HCT116 (cell line): Measurements from ENCODE around the gene C14orf93. TPM values are rescaled to one million over a fixed set of nuclear protein-coding genes. Genes with fewer than 3 reads are reported as not detected.

Experiments used
- ATAC-seq: fragments of 200-7000 bp; cut with Tn5 transposase; 2 replicates; pipeline ENCODE4 v1.9.1; 2020; ENCODE audit warnings: mild to moderate bottlenecking, moderate library complexity
- BruUV-seq: library from RNA; stranded (reverse); fragments of 400-500 nt; replicated peaks from 2 replicates; lab custom pipeline; 2021; lab: Mats Ljungman, UMichigan
- CTCF ChIA-PET: fragments of 300-600 bp; sonication (Branson Sonifier 250); formaldehyde crosslinking; loops from one replicate; lab custom pipeline; 2021; ENCODE audit warnings: antibody characterized with exemption; lab: Charles Lee
- POLR2A ChIA-PET: fragments of 300-600, 350-600 bp; sonication (Branson Sonifier 250); formaldehyde crosslinking; loops from one replicate; lab custom pipeline; 2021; ENCODE audit warnings: antibody characterized with exemption; lab: Charles Lee
- RAD21 ChIA-PET, 2 experiments: fragments of 300-600 bp; sonication (Branson Sonifier 250); formaldehyde crosslinking; loops; one replicate each; lab custom pipeline; 2023; ENCODE audit warnings: low total read pairs in 2 of 2; ENCODE audit not compliant: uncharacterized antibody in 2 of 2, unreplicated experiment in 2 of 2, low non-redundant PET in 1 of 2; lab: Charles Lee
- DNase-seq: peaks from one replicate; pipeline ENCODE4 v3.0.0-alpha.2; 2010; ENCODE audit warnings: low read depth, low spot score
- H2AFZ ChIP-seq: fragments of 200-600 bp; shearing (Covaris generic), sonication (generic); 2 replicates; pipeline ENCODE4 v1.6.1; 2017; ENCODE audit warnings: low read depth, mixed run types, mixed read lengths, antibody characterized with exemption, low read length; ENCODE audit not compliant: poor library complexity, severe bottlenecking
- H3K27ac ChIP-seq: 2 replicates; pipeline ENCODE4 v1.5.1; 2012; ENCODE audit warnings: low read depth, low read length
- H3K27me3 ChIP-seq: fragments of 200-600 bp; sonication (generic); 2 replicates; pipeline ENCODE4 v1.6.1; 2016; ENCODE audit warnings: mixed run types, low read length, mixed read lengths; ENCODE audit not compliant: insufficient read depth
- H3K36me3 ChIP-seq, 2 experiments: fragments of 200-500 bp in 1 of 2; fragments of 200-600 bp in 1 of 2; sonication (Bioruptor generic) in 1 of 2; sonication (generic) in 1 of 2; 2 replicates each; pipeline versions ENCODE4 v1.5.1 to v1.6.1; 2014 to 2016; ENCODE audit warnings: low read length in 2 of 2, inconsistent platforms in 1 of 2, mixed read lengths in 1 of 2, mixed run types in 1 of 2; ENCODE audit not compliant: insufficient read depth in 2 of 2, control insufficient read depth in 1 of 2
- H3K4me1 ChIP-seq, 2 experiments: fragments of 200-600 bp in 1 of 2; sonication (generic) in 1 of 2; 2 replicates each; pipeline versions ENCODE4 v1.5.1 to v1.6.1; 2012 to 2017; ENCODE audit warnings: low read length in 2 of 2, inconsistent platforms in 1 of 2, mild to moderate bottlenecking in 1 of 2, mixed read lengths in 1 of 2, mixed run types in 1 of 2, moderate library complexity in 1 of 2; ENCODE audit not compliant: insufficient read depth in 2 of 2, control insufficient read depth in 1 of 2
- H3K4me2 ChIP-seq: fragments of 200-600 bp; sonication (generic); 2 replicates; pipeline ENCODE4 v1.6.1; 2017; ENCODE audit warnings: mixed run types, low read length, mixed read lengths
- H3K4me3 ChIP-seq, 2 experiments: fragments of 200-600 bp in 1 of 2; sonication (generic) in 1 of 2; replicated peaks in 1 of 2; 2 replicates each; pipeline ENCODE4 v1.5.1; 2011 to 2016; ENCODE audit warnings: low read length in 2 of 2, control low read depth in 1 of 2, low read depth in 1 of 2, mild to moderate bottlenecking in 1 of 2, mixed read lengths in 1 of 2, mixed run types in 1 of 2
- H3K79me2 ChIP-seq: fragments of 200-600 bp; sonication (generic); 2 replicates; pipeline ENCODE4 v1.6.1; 2017; ENCODE audit warnings: mild to moderate bottlenecking, mixed run types, low read length, moderate library complexity, mixed read lengths; ENCODE audit not compliant: insufficient read depth
- H3K9ac ChIP-seq: fragments of 200-600 bp; sonication (generic); 2 replicates; pipeline ENCODE4 v1.6.1; 2016; ENCODE audit warnings: low read length, mixed read lengths
- H3K9me2 ChIP-seq: fragments of 200-600 bp; sonication (generic), shearing (Covaris generic); 2 replicates; pipeline ENCODE4 v1.6.1; 2017; ENCODE audit warnings: mixed run types, mild to moderate bottlenecking, moderate library complexity; ENCODE audit not compliant: insufficient read depth
- H3K9me3 ChIP-seq, 2 experiments: fragments of 200-500 bp in 1 of 2; fragments of 200-600 bp in 1 of 2; sonication (Bioruptor generic) in 1 of 2; sonication (generic) in 1 of 2; 2 replicates each; pipeline ENCODE4 v1.6.1; 2014 to 2017; ENCODE audit warnings: low read length in 2 of 2, mixed read lengths in 2 of 2, inconsistent platforms in 1 of 2, low read depth in 1 of 2, mild to moderate bottlenecking in 1 of 2, mixed run types in 1 of 2, moderate library complexity in 1 of 2; ENCODE audit not compliant: control insufficient read depth in 1 of 2, insufficient read depth in 1 of 2
- H4K20me1 ChIP-seq: fragments of 200-600 bp; sonication (generic), shearing (Covaris generic); 2 replicates; pipeline ENCODE4 v1.6.1; 2017; ENCODE audit warnings: mixed run types, mild to moderate bottlenecking, moderate library complexity; ENCODE audit not compliant: insufficient read depth
- CEBPB ChIP-seq: IDR thresholded peaks from 2 replicates; pipeline ENCODE4 v1.6.1; 2012; ENCODE audit warnings: low read depth
- ELF1 ChIP-seq: IDR thresholded peaks from 2 replicates; pipeline ENCODE4 v1.6.1; 2012; ENCODE audit warnings: low read depth, borderline replicate concordance
- RAD21 ChIP-seq: IDR thresholded peaks from 2 replicates; pipeline ENCODE4 v1.6.1; 2012; ENCODE audit warnings: low read depth, mild to moderate bottlenecking
- SP1 ChIP-seq: IDR thresholded peaks from 2 replicates; pipeline ENCODE4 v1.6.1; 2012; ENCODE audit warnings: low read depth
- SRF ChIP-seq: IDR thresholded peaks from 2 replicates; pipeline ENCODE4 v1.6.1; 2012; ENCODE audit warnings: low read depth
- TCF7L2 ChIP-seq: IDR thresholded peaks from 2 replicates; pipeline ENCODE4 v1.7.0; 2011; ENCODE audit warnings: borderline replicate concordance, inconsistent platforms; ENCODE audit not compliant: insufficient read depth, insufficient read length; ENCODE audit errors: extremely low read depth
- YY1 ChIP-seq: IDR thresholded peaks from 2 replicates; pipeline ENCODE4 v1.6.1; 2011; ENCODE audit warnings: low read length, low read depth, moderate library complexity, mild to moderate bottlenecking; ENCODE audit not compliant: insufficient replicate concordance; ENCODE audit errors: extremely low read depth
- intact Hi-C: fragments of 100-400 bp; cut with micrococcal nuclease; formaldehyde crosslinking; loops from 2 replicates; pipeline ENCODE4 v1.10.0; 2022
- total RNA-seq: library from RNA; stranded (reverse); gene quantifications from one replicate; pipeline ENCODE4 v1.2.1, GENCODE V29; 2021; ENCODE audit not compliant: unreplicated experiment
- TF ChIP-seq, protein P1 (sequence below): IDR thresholded peaks from 2 replicates; pipeline ENCODE4 v1.6.1; 2012

Gene C14orf93
- total RNA-seq, 1 experiment from 2014 or later = 13.7 TPM

DNA sequence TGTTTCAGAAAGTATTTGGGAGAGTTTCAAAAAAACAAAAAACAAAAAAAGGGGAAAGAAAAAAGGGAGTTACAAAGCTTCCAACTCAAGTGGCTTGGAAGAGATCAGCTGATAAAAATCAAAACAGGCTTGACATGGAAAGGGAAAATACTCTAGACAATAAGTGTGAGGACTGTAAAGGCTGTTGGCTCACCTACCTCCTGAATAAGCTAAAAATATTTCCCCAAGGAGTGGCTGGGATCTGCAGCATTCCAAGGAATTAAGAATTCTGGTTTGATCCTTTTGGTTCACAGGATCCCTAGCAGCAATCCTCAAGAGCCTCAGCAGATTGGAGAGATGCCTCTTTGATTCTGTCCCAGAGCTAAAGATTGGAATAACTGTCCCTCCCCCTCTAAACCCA is 16.4 kb downstream of the C14orf93 start:
- Histone ChIP-seq H3K4me2 (no peak overlapping the region), H3K36me3 (no peaks in the 10 kb centered on the region), H3K9ac (no peak overlapping the region), H3K79me2 (no peaks in the 10 kb centered on the region), H2AFZ (no peak overlapping the region), H3K27me3 (no peaks in the 10 kb centered on the region), H3K9me2 (no peaks in the 10 kb centered on the region), H3K27ac (no peak overlapping the region), H3K4me3 (no peak overlapping the region), H4K20me1 (no peaks in the 10 kb centered on the region), H3K4me1 (peaks cover 4 to 8% of the 10 kb centered on the region in 2 experiments; a peak in 3 of 4 replicates), H3K9me3 (no peaks in the 10 kb centered on the region)
- TF ChIP-seq CEBPB = no peak
- TF ChIP-seq, protein P1, sequence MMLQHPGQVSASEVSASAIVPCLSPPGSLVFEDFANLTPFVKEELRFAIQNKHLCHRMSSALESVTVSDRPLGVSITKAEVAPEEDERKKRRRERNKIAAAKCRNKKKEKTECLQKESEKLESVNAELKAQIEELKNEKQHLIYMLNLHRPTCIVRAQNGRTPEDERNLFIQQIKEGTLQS = no peak
- TF ChIP-seq TCF7L2 = no peak
- no TSS peak for BruUV-seq
- no peak for DNase-seq
- ChIA-PET RAD21 (interaction anchor here in 1 of 2 experiments (1.1 kb wide), 1 partner anchor 66 kb away, joined by 4 read pairs; no protein-coding TSS in a partner anchor), POLR2A (interaction anchor here (1.1 to 1.6 kb wide), 2 partner anchors 13 to 17 kb away, joined by 5 to 6 read pairs; no protein-coding TSS in a partner anchor), CTCF (interaction anchor here (0.8 to 3.5 kb wide), 6 partner anchors 9 to 75 kb away, joined by 3 to 33 read pairs (median 4); partner anchors contain the start of gene AJUBA)
- ATAC-seq = no peak
- intact Hi-C loops = no loop called here

DNA sequence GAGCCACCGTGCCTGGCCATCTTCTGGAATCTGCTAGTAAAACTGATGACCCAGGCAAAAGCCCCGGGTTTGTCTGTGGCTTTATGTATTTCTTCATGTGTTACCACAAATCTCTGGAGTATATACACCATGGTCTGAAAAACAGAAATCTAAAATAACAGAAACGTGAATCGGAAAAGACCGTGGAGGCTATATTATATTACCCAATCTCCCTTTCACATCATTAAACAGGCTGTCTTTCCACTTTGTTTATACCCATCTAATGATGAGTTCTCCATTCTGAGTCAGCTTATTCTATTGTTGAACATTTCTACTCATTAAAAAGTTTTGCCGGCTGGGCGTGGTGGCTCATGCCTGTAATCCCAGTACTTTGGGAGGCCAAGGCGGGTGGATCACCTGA is 18.1 kb downstream of the C14orf93 start:
- H3K9me3 ChIP-seq = no peaks in the 10 kb centered on the region
- no peaks in the 10 kb centered on the region for H3K9me2 ChIP-seq
- TF ChIP-seq SP1 (no peak), RAD21 (no peak), ELF1 (no peak), SRF (no peak), YY1 (no peak)
- no peak for ATAC-seq
- no peak overlapping the region for H2AFZ ChIP-seq
- no peak overlapping the region for H3K4me3 ChIP-seq
- H3K9ac ChIP-seq = no peak overlapping the region
- no peaks in the 10 kb centered on the region for H3K27me3 ChIP-seq
- H4K20me1 ChIP-seq = no peaks in the 10 kb centered on the region
- no TSS peak for BruUV-seq
- ChIA-PET POLR2A (interaction anchor here (1.6 kb wide), 1 partner anchor 15 kb away, joined by 5 read pairs; no protein-coding TSS in a partner anchor), RAD21 (no interaction called here), CTCF (no interaction called here)
- H3K36me3 ChIP-seq = no peaks in the 10 kb centered on the region
- H3K4me2 ChIP-seq = no peak overlapping the region
- H3K27ac ChIP-seq = no peak overlapping the region
- intact Hi-C loops = no loop called here
- peaks cover 4 to 8% of the 10 kb centered on the region in 2 experiments; a peak in 3 of 4 replicates for H3K4me1 ChIP-seq
- DNase-seq = no peak
- H3K79me2 ChIP-seq = no peaks in the 10 kb centered on the region
